ENCODE results near the gene ELP4.

DNA sequence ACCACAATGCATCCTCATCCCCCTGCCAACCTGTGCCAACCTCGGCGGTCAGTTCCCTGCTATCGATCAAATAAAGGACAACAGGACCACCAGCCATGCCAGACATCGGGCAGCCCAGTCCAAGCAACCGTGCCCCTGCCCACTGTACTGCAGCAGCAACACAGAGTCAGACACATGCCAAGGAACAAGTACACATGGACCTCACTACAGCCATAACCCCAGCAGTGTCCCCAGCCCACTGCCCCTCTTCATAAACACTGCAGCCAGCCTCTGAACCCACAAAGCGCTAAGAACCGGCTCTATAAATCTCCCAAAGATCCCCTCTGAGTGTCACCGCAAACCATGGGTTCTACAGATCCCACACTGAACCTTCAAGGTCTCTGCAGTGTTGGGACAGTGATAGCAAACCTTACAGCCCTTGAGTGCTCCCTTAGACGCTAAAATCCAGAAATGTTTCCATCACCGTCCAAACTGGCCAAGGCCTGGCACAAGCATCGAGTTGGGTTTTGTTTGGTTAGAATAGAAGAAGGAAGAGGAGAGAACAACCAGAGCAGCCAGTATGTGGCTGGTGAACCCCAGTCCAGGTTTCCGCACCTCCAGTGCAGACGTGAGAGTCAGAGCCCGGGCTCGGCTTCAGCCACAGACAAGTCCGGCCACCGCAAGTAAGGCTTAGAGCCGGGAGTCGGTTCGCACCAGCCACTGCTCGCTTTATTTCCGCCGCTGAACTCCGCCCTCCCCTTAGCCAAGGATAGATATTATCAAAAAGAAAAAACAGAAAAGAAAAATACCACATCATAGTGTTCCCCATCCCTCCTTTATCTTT is 293.6 kb downstream of the ELP4 start:
- TF ChIP-seq POLR2AphosphoS5 (IDR thresholded peaks at IDR 0.05): no peak
- TF ChIP-seq, protein P1, sequence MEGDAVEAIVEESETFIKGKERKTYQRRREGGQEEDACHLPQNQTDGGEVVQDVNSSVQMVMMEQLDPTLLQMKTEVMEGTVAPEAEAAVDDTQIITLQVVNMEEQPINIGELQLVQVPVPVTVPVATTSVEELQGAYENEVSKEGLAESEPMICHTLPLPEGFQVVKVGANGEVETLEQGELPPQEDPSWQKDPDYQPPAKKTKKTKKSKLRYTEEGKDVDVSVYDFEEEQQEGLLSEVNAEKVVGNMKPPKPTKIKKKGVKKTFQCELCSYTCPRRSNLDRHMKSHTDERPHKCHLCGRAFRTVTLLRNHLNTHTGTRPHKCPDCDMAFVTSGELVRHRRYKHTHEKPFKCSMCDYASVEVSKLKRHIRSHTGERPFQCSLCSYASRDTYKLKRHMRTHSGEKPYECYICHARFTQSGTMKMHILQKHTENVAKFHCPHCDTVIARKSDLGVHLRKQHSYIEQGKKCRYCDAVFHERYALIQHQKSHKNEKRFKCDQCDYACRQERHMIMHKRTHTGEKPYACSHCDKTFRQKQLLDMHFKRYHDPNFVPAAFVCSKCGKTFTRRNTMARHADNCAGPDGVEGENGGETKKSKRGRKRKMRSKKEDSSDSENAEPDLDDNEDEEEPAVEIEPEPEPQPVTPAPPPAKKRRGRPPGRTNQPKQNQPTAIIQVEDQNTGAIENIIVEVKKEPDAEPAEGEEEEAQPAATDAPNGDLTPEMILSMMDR (IDR thresholded peaks at IDR 0.05): no peak
